WI38 (cell line): ENCODE data around the gene SNAPC2.
"Not testable (repeated sequence)": the region's sequence is repeated elsewhere in the genome, so short reads cannot be mapped to it uniquely, and the experiment has no call there.

Source experiments
- H3K4me3 ChIP-seq: 2 replicates; pipeline ENCODE4 v1.5.1; 2011; ENCODE audit warnings: low read depth, mild to moderate bottlenecking, control low read depth, low read length
- TF ChIP-seq, protein P1 (sequence below): IDR thresholded peaks from 2 replicates; pipeline ENCODE4 v1.5.1; 2012; ENCODE audit warnings: low read depth, mild to moderate bottlenecking, control low read depth, low read length

Gene SNAPC2

DNA sequence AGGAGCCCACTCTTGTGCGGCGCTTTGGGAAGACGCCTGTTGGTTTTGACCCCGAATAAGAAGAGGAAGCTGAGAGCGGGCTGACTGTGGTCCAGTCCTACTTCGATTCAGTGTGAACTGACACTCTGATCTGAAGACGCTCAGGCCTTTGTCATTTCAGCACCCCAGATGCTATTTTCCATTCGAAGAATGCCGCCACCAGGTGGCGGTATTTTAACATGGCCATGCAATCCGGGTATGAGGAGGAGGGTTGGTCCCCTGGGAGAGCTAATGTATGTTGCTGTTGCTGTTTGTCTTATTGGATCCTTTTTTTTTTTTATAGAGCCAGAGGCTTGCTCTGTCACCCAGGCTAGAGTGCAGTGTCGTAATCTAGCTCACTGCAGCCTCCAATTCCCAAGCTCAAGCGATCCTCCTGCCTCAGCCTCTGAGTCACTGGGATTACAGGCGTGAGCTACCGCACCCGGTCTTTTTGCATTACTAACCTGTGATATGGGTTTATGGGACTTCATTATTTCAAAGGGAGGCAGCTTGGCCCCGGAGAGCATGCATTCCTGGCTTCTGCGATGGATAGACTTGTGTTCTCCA is 24.1 kb downstream of the SNAPC2 start:
- TF ChIP-seq, protein P1, sequence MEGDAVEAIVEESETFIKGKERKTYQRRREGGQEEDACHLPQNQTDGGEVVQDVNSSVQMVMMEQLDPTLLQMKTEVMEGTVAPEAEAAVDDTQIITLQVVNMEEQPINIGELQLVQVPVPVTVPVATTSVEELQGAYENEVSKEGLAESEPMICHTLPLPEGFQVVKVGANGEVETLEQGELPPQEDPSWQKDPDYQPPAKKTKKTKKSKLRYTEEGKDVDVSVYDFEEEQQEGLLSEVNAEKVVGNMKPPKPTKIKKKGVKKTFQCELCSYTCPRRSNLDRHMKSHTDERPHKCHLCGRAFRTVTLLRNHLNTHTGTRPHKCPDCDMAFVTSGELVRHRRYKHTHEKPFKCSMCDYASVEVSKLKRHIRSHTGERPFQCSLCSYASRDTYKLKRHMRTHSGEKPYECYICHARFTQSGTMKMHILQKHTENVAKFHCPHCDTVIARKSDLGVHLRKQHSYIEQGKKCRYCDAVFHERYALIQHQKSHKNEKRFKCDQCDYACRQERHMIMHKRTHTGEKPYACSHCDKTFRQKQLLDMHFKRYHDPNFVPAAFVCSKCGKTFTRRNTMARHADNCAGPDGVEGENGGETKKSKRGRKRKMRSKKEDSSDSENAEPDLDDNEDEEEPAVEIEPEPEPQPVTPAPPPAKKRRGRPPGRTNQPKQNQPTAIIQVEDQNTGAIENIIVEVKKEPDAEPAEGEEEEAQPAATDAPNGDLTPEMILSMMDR: peak; percentile 63
- H3K4me3 ChIP-seq: peak overlapping the region; percentile 68

DNA sequence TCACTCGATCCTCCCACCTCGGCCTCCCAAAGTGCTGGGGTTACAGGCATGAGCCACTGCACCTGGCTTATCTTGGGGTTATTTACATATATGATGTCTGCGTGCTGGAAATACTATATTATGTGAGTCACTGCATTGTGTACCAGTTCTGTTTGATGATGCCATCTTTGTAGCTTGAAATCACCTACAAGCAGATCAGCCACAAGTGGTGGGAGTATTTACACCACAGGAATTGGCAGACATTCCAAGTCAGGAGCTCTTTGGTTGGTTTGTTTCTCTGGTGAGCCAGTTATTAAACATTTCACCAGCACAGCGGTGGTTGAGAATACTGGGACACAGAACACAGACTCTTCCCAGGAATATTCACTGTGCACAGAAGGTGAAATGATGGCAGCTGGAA is 27.8 kb downstream of the SNAPC2 start:
- no peak overlapping the region for H3K4me3 ChIP-seq
- TF ChIP-seq, protein P1: no peak

DNA sequence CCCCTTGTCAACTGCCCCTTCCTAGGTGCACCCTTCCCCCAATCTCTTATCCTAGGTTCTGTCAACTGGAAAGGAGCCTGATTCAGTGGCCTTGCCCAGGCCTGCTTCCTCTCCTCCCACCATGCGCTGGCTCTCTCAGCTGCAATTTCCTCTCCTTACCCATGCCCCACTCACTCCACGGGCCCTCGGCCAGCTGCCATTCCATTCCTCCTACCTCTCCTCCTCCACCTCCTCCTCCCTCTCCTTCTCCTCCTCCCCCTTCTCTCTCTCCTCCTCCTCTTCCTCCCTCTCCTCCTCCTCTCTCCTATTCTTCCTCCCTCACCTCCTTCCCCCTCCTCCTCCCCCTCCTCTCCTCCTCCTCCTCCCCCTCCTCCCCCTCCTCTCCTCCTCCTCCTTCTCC is 32.9 kb downstream of the SNAPC2 start:
- H3K4me3 ChIP-seq: no peak overlapping the region
- TF ChIP-seq, protein P1: no peak

DNA sequence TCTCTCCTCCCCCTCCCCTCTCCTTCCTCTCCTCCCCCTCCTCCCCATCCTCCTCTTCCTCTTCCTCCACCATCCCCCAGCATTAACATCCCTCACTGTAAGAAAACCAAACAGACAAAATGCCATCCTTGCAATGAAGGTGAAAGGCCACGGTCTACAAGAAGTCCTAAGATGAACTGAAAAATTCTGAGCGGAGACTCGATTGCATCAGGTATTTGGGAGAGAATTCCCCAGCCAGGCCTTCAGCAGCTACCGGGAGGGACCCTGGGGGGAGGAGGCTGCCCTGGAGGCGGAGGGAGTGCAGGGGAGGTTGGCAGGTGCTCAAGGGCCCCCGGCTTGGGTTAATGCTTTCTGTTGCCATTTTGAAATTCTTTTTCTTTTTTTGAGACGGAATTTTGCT is 33.4 kb downstream of the SNAPC2 start:
- TF ChIP-seq, protein P1: no peak
- H3K4me3 ChIP-seq: no peak overlapping the region

DNA sequence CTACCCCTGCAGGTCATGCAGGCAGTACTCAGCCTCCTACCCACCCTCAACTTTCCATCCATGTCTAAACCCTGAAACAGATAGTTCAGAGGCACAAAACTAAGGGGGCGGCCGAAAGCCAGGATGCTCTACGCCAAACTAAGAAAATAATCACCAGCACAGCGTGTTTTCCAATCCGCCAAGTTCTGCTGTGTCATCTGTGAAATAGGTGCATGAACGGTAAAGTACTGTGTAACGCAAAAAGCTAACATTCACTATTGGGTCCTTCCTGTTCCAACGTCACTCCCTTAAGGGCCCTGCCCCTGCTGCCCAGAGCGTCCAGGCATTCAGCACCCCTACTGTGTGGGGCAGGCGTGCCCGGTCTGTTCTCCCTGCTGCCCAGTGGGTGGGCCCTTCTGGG is 35.6 kb downstream of the SNAPC2 start:
- no peak overlapping the region for H3K4me3 ChIP-seq
- TF ChIP-seq, protein P1: no peak

DNA sequence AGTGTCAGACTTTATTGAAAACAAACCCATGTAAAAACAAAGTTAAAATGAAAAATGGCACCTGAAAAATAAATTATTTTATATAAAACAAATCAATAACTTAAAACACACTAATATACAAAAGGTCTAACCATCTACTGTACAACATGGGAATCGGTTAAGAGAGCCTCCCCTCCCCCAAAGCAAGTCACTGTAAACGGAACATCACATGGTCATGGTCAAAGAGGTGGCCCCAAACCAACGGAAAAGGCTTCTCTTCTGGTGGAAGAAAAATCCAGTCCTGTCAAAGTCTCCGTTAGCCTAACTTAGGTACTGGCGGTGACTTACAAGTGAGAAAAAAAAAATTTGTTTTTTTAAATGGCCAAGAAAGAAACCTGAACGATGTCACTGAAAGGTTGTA is 39.1 kb downstream of the SNAPC2 start:
- TF ChIP-seq, protein P1: no peak
- no peak overlapping the region for H3K4me3 ChIP-seq

DNA sequence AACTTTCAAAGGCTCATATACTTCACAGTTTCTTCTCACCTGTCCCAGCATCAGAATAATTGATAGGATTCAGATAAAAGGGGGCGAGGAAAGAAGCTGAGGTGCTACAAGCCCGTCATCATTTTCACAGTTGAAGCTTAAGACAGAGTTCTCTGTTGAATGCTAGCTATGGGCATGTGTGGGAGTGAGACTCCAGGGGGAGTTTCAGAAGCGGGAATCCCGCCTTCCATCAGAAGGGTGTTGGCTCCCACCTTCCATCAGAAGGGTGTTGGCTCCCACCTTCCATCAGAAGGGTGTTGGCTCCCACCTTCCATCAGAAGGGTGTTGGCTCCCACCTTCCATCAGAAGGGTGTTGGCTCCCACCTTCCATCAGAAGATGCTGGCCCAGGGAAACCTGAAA is 40.9 kb downstream of the SNAPC2 start:
- not testable (repeated sequence) for H3K4me3 ChIP-seq
